ENCODE data around the gene DNAL4.

Gene DNAL4

DNA sequence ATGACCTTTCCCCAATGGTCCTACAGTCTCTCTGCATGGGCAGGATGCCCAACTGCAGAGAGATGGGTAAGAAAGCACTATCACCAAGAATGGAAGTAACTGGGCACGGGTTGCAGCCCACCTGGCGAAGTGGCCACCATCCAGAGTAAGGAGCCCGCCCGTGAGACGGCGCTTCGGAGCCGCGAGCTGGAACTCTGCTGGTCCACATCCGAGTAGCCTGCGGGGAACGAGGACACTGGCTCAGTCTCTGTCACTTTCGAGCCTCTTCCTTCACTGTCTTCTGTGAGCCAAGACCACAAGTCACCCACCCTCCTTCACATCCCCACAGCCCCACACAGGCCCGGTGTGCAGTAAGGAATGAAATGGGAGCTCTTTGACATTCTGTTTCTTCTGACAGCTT lies 43.8 kb downstream of the DNAL4 start:
- no peak overlapping the region for H3K4me3 ChIP-seq
- peak overlapping the region in 6 of 21 experiments; percentile 52 to 97 (median 82) for H3K27ac ChIP-seq

DNA sequence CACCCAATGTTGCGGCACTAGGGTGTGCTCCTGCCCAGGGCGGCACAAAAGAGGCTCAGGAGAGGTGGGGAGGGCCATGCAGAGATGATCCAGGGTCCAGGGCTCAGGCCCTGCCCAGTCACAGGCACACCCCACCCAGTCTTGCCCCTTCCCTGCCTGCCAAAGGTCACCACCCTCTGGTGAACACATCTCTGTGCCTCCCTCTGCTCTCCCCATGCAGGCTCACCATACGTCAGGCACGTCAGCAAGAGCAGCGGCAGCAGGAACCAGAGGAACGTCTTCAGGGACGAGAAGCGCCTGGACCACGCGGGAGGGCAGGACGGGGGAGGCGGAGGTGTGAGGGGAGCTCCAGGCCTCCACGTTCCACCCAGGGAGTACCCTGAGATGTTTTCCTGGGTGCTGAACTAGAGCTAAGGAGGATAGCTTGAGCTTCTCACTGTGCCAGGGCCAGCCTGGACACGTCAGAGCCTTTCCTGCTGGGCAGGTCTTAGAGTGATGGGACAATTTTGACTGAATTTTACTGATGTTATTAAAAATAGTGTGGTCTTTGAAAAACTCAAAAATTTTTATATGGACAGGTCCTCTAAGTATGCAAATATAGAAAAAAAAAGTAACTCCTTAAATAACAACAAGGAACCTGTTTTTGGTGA lies 45.3 kb downstream of the DNAL4 start:
- peak overlapping the region in 3 of 21 experiments; percentile 10 to 31 (median 14) for H3K27ac ChIP-seq
- no peak overlapping the region for H3K4me3 ChIP-seq

DNA sequence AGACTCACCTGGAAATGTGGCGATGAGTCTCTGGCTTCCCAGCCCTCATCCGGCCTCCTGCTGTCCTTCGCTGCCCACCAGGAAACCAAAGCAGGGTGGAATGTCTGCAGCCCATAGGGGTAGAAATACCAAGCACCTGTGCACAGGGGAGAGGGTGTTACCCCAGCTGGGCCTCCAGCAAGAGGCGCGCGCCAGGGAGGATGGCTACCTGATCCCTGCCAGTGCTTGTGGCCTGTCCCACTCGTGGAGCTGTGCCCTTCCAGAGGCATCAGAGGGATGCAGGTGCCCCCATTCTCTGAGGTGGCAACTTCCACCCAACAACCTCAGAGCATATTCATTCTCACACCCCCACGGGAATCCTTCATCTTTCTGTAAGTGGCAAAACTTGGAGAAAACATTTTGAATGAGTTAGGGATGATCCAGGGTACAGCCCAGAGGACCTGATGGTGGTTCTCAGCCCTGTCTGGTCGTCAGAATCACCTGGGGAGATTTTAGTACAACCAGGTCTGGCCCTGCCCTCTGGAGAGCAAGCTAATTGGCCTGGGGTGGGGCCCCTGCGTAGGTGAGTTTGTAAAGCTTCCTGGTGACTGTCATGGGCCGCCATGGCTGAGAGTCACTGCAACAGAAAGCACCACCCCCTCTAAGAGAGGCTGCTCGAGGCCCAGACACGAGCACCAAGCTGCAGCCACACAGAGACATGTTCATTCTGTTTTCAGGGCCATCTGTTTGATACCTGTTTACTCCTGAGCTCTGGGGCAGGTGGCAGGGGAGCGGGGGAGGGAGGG lies 48.1 kb downstream of the DNAL4 start:
- H3K4me3 ChIP-seq, result no peak overlapping the region
- peak overlapping the region in 2 of 21 experiments; percentile 5 to 10 for H3K27ac ChIP-seq

DNA sequence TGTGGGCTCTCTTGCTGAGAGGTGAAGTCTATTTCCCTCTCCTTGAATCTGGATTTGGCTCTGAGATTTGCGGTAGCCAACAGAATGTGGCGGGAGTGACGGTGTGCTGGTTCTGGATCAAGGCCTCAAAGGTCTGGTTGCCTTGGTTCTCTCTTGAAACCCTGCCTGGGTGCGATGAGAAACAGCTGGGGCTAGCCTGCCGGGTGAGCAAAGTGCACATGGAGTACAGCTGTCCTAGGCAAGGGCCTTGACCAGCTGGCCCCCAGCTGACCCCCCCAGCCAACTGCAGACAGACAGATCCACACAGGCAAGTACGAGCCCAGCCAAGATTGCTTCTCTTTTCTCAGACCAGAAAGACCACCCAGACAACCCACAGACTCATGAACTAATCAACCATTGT lies 49.0 kb downstream of the DNAL4 start:
- Histone ChIP-seq H3K27ac (peak overlapping the region in 1 of 21 experiments; percentile 7), H3K4me3 (no peak overlapping the region)

DNA sequence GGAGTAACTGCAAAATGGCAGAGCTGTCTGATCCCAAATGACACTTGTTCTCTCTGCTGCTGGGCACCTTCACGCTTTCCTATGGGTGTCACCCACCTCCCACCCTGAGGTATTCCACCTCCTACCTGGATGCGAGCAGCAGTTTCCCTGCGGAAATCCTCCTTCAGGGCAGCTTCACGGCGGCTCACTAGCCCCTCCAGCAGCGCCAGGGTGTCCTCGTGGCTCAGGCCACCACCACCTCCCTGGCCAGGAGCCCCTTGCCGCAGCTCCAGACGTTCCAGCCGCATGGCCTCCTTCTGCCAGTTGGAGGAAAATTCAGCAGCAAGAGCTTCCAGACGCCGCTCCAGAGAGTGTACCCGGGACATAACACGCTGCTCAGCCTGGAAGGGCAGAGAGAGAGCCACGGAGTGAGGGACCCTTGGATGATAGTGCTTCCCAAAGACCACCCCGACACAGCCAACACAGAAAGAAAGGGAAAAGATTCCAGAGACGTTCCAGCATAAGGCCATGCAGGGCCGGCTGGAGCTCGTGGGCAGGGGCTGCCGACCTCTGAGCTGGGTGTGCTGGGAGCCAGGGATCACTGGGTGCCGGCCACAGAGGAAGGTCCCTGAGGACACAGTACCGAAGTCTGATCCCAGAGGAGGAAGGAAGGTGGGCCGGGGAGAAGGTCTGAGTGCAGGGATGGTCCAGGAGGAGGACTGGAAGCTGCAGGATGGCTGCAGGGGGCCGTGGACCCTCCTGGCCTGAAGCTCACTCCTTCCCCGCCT lies 51.6 kb downstream of the DNAL4 start:
- H3K27ac ChIP-seq, result no peak overlapping the region

DNA sequence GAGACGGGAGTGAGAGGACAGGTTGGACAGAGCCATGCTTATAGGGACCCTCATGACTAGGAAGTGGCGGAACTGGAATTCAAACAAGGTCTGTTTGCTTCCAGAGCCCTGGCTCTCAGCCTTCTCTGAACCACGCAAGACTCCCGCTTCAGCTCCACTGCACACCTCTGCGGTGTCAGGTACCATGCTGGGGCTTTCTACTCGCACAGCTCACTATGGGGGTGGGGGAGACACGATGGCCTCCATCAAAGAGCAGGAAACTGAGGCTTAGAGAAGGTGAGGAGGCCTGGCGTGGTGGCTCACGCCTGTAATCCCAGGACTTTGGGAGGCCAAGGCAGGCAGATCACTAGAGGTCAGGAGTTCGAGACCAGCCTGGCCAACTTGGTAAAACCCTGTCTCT lies 52.4 kb downstream of the DNAL4 start:
- Histone ChIP-seq H3K4me3 (no peak overlapping the region), H3K27ac (no peak overlapping the region)

More for the DNA sequence above, 51.6 kb downstream of the DNAL4 start:
- H3K4me3 ChIP-seq, result no peak overlapping the region

DNA sequence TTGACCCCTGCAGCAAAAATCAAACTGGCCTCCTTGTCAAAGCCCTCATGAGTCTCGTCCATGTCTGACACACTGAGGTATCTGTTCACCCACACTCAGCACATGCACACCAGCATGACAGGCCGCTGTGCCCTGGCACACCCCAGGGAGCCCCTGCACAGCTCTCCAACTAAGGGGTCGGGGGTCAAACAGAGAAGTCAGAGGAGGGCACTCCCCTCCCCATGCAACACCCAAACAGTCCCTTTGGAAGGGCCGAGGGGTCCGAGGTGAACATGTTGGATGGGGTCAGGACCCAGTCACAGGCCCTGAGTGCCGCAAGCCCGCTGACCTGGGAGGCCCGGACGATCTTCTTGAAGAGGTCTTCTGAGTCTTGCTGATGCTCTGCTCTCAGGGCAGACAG lies 52.8 kb downstream of the DNAL4 start:
- Histone ChIP-seq H3K27ac (peak overlapping the region in 1 of 21 experiments; percentile 44), H3K4me3 (no peak overlapping the region)

DNA sequence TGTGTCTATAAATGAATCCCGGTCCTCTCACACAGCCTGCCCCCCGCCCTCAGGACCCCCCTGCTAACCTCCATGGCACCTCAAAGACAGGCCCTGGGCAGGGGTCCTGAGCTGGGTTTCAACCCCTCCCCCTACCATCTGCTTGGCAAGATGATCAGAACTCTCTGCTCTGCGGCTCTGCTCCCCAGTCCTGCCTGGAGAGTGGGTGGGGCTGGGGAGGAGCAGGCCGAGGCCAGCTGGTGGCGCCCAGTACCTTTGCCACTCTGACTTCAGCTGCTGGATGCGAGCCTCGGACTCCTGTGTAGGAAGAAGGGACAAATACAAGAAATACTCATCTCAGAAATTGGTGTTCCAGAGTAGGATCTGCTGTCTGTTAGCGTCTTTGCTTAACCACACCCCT lies 53.2 kb downstream of the DNAL4 start:
- H3K27ac ChIP-seq, result peak overlapping the region in 1 of 21 experiments; percentile 44
- no peak overlapping the region for H3K4me3 ChIP-seq

DNA sequence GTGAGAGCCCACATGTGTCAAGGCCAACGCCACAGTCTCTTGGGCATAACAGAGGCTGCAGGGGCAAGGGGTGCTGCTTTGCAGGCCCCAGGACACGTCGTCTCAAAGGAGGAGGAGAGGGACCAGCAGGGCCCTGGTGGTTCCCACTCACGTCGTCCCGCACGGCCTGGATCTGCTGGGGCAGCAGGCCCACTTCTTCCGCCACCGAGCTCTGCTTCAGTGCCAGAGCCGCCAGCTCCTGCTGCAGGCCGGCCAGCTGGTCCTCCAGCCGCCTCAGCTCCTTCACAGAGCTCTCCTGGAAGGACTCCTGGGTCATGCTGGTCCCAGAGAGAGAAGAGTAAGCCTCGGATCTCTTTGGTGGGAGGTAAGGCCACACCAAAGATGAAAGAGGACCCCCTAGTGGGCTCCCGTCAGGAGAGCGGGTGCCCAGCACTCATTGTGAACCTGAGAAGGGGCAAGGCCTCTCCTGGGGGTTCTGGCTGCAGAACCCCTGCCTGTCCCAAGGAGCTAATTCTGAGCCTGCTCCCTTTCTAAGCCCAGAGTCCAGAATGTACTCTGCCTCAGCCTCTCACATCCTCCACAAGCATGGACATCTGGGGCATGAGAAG lies 53.7 kb downstream of the DNAL4 start:
- no peak overlapping the region for H3K4me3 ChIP-seq
- H3K27ac ChIP-seq, result peak overlapping the region in 1 of 21 experiments; percentile 44

DNA sequence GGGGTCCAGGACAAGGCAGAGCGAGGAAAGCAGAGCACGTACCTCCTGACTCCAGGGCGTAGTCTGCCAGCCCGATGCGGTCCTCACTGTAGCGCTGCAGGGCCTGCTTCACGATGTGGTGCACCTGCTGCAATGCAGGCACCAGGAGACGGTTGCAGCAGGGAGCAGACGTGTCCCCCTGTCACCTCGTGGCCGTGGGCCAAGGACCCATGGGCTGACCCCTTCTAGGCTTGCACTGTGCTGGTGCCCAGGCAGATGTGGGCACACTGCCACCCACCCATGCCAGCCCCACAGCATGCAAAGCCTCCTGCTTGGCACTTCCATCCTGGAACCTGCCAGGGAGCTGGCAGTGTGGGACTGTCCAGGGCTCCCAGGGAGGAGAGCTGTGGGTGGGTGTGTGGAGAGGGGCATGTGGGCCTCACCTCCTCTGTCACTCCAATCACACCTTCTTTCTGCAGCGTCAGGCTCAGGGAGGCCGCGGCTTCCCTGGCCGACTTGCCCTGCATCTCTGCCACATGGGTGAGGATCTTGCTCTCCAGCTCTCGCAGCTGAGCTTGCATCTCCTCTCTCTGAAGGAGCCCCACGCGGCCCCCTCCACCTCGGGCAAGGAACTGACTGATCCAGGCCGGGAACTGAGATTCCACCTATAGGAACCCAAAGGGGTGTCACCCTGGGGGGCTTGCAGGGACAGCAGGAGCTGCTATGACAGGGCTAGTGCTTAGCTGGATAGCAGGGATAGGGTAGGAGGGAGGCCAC lies 54.5 kb downstream of the DNAL4 start:
- Histone ChIP-seq H3K27ac (peak overlapping the region in 1 of 21 experiments; percentile 20), H3K4me3 (no peak overlapping the region)

DNA sequence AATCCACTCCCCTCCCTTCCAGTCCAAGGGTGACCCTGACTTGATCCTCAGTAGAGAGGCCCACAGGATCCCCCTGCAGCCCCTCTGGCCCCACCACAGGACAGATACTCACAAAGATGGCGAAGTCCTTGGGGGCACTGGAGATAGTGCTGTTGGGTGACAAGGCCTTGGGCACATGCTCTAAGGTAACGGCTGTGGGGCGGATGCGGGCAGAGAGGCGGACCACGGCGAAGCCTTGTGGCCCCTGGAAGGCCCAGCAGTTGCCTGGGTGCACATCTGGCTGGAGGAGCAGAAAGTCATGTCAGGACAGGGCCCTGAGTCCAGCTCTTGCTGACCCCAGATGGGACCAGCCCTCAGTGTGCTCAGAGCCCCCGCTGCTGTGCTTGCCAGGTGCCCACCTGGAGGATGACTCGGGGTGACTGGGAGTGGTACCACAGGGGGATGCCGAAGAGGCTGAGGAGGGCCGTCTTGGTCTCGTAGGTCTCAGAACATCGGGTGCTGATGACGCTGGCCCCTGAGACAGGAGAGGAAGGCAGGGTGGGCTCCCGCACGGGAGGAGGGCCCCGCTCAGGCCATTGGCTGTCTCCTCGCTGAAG lies 55.4 kb downstream of the DNAL4 start:
- no peak overlapping the region for H3K27ac ChIP-seq
- H3K4me3 ChIP-seq, result no peak overlapping the region

DNA sequence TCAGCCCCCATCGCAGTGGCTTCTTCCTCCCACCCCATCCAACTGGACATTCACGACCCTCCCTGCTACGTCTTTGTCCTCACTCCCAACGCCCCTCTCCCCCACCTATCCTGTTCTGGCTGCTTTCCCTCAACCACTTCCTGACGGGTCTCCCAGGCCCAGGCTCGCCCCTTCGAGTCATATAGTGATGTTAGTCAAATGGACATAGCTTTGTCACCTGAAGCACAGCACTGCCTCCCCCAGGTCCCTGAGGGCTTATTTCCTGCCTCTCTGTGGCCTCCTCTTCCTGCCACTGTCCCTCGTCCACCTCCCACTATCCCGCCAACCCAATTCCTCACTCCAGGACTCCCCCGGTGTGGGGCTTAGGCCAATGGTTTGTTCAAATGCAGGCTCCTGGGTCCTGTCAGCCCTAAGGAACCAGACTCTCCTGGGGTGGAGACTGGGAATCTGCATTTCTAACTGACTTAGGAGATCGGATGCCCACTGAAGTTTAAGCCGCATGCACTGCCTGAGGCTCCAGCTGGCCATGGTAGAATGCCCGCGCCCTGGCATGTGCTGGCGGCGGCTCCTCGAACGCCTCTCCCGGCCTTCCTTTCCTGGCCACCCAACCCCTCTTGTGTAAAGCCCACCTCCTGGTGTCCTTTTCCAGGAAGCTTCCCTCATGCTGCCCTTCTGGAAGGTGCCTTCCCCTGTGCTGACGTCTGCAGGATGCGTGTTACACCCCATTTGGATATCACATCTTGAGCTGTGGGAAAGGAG lies 56.5 kb downstream of the DNAL4 start:
- H3K4me3 ChIP-seq, result no peak overlapping the region
- no peak overlapping the region for H3K27ac ChIP-seq

DNA sequence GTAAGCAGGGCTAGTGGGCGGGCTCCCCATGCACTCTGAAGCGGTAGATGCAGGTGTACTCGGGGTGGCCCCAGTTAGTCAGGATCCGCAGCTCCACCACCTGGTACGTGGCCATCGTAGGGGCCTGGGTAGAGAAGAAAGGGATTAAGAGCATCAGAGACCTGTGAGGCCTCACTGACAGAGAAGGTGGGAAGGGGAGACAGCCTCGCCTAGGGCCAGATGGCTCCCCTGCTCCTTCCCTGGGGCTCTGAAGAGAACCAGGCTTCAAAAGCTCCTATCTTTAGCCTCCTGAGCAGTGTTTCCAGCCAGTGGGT lies 57.7 kb downstream of the DNAL4 start:
- H3K27ac ChIP-seq, result peak overlapping the region in 2 of 21 experiments; percentile 9 to 15

DNA sequence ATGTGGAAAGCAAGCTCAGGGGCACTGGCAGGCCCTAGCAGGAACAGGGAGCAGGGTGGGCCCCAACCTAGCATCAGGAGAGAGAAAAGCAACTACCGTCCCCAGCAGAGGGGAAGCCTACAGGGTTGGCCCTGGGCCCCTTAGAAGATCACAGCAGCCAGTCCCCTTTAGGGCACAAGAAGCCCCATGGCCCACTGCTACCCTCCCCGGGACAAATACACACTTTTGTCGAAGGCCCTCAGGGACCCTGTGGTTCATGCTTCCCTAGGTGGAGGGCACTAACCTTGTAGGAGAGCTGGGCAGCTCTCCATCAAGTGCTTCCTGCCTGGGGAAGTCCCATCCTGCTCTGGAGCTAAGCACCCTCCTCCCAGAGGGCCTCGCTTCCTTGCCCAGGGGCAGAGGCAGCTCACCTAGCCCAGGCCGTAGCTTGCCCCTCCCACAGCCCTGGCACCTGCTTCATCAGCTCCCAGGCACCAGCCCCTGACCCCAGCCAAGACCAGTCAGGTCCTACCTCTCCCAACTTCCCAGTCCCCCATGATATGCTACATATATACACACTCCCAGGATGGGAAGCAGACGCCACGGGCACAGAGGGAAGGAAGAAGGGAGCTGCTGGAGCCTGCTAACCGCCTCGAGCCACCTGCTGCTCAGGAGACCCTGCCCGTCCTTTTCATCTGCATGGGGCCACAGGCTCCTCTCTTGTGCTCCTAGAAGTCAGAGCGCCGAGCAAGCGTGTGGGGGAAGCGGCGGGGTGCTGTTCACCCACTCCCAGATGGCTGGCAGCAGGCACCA lies 58.3 kb downstream of the DNAL4 start:
- Histone ChIP-seq H3K27ac (peak overlapping the region in 5 of 21 experiments; percentile 9 to 27 (median 15)), H3K4me3 (no peak overlapping the region)

More for the DNA sequence above, 57.7 kb downstream of the DNAL4 start:
- no peak overlapping the region for H3K4me3 ChIP-seq

DNA sequence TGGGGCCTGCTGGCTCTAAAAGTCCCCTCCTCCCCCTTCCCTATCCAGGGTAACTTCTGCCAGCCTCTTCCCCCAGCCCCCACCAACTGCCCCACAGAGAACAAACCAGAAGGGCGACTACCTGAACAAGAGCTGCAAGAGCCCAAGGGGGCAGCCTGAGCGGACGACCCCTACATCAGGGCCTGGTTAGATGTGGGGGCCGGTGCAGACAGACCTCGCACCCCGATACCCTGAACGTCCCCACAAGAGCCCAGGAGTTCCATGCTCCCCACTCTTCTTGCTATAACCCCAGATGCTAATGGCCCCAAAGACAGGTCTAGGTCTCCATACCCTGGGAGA lies 58.8 kb downstream of the DNAL4 start:
- H3K27ac ChIP-seq, result peak overlapping the region in 4 of 21 experiments; percentile 9 to 22 (median 12)

DNA sequence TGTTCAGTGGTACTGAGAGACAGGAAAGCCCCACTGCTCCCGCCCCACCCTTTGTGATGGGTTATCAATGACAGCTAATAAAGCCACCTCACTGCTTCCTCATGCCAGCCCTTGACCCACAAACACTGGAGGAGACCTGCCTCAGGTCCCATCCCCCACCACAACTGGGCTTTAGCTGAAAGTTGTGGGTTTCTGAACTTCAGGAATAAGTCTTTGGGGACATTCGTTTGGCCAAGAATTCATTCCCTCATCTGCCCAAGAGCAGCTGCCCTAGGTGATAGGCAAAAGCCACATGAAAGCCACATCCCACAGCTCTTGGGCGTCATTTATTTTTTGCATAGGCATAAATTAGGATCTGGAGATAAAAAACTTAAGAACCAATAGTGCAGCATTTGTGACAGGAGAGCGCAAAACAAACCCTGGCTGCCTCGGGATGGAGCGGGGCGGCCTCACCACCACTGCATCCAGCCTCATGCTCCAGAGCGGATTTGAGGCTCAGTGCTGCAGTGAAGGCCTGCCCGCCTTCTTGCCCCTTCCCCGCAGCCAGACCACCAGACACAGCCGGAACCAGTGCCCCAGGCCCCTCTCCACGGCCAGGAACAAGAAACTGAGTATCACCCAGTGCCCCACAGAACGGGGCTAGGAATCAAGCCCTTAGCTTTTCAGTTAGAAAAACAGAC lies 59.4 kb downstream of the DNAL4 start:
- no peak overlapping the region for H3K4me3 ChIP-seq
- peak overlapping the region in 6 of 21 experiments; percentile 5 to 44 (median 32) for H3K27ac ChIP-seq

More for the DNA sequence above, 58.8 kb downstream of the DNAL4 start:
- H3K4me3 ChIP-seq, result no peak overlapping the region

All from skin epidermis (tissue), 12 donors.